ENCODE results near the gene FGFBP1.

Gene FGFBP1

GRCh38 chr4:15938640-15939039 is at the start of gene FGFBP1:
TSS of gene FGFBP1 (minus strand) at chr4:15938740. CDS start at chr4:15936632, 2,108 bp downstream.
- FAIRE-seq = no peak
- DNase-seq (ENCODE audit: insufficient read length, low spot score) = no peak

- FAIRE-seq = no peak
- DNase-seq (ENCODE audit: insufficient read length, low spot score) = no peak
These were observed 49.7 kb upstream of the FGFBP1 start for GRCh38 chr4:15988222-15988621.

- DNase-seq (ENCODE audit: insufficient read length, low spot score) (no peak), FAIRE-seq (no peak)
These were observed 48.4 kb upstream of the FGFBP1 start for GRCh38 chr4:15986907-15987306.

GRCh38 chr4:15983610-15984009 is 45.1 kb upstream of the FGFBP1 start:
- DNase-seq (ENCODE audit: insufficient read length, low spot score) (no peak), FAIRE-seq (no peak)

- FAIRE-seq (peak; percentile 59), DNase-seq (ENCODE audit: insufficient read length, low spot score) (no peak)
These were observed 44.4 kb upstream of the FGFBP1 start for GRCh38 chr4:15982842-15983524.

- DNase-seq (ENCODE audit: insufficient read length, low spot score) (no peak), FAIRE-seq (no peak)
These were observed 38.2 kb upstream of the FGFBP1 start for GRCh38 chr4:15976456-15977447.

DNA sequence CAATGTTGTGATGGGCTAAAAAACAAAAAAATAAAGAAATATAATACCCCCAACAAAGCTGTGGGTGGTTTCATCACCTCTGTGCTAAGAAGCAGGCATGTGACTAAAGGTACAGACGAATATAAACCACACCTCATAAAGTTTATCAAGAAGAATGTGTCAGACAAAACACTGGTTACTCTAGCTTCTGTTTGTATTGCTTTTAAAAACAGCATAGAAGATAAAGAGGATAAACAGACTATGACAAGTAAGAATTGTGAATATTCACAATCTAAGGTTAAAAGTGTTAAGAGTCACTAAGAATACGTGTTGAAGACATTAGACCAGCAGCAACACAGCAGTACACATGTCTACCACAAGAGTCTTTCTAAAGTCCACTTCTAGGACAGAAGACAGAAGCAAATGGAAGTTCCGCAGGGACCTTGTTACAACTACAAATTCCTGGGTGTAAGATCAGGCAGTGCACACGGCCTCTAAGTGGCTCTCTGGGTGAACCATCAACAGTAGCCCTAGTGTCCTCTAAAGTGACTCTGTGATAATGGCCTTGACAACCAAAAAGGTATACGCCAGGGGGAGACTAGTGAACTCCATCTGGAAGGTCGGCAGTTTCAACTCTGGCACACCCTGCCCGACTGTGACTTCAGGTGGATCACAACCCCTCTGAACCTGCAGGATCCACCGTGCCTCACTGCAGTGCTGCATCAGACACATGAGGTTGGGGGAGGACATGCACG is 32.7 kb upstream of the FGFBP1 start:
- FAIRE-seq = no peak
- no peak for DNase-seq (ENCODE audit: insufficient read length, low spot score)

DNA sequence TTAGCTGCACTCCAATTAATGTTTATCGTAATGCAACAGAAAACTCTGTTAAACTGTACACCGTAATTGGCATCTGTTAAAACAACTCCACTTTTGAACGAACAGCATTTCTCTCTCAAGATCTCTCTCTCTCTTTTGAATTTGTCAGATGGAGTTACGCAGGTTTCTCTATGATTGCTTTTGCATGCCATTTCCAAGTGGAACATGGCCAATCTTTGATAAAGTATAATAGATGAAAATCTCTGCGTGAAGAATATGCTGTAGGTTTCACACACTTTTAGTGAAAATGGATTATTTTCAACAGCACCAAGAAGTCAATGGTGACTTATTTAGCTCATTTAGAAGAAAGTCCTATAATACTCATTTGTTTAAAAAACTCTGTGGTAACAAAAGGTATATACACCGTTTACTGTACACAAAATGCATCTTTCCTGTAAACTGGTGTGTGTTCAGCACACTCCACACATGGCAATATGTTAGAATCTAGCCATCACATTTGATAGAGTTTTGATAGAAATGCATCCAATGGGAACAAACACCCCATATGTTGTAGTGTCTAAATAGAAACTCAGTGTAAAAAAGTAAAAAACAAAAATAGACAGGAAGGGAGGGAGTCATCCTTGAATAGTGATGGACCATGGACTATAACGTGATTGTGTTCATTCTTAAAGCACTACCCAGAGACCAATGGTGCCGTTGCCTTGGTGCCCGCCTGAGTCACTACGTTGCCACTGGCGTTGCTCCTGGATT is 30.2 kb upstream of the FGFBP1 start:
- DNase-seq (ENCODE audit: insufficient read length, low spot score) (no peak), FAIRE-seq (no peak)

DNA sequence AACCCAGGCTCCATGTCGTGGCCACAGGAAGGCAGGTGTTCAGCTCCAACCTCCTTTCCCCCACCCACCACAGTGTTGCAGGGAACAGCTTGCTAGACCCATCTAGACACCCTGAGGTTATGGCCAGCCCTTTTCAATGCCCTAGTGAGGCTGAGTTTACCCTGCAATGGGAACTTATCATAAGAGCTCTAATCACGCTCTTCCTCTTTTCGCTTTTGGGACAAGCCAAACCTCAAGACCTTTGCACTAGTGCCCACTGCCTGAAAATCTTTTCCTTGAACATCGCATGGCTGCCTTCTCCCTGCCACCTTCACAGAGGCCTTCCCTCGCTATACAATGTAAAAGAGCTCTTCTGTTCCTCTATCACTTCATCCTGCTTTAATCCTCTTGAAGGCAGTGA is 26.8 kb upstream of the FGFBP1 start:
- no peak for DNase-seq (ENCODE audit: insufficient read length, low spot score)
- no peak for FAIRE-seq

DNA sequence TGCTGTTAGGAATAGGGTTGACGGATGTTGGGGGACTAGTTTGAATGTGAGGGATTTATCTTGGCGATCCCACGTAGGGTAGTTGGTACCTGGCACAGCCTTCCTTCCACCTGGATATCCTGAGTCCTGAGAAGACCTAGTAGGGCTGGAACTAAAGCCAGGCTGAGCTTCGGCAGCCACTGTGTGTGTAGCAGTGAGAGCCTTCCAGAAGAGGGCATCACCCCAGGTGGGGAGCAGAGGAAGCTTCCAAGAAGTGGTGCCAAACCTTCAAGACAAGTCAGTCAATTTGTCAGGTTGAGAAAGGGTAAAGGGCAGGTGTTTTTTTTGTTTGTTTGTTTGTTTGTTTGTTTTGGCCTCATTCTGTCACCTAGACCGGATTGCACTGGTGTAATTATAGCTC is 25.6 kb upstream of the FGFBP1 start:
- DNase-seq (ENCODE audit: insufficient read length, low spot score) = no peak
- no peak for FAIRE-seq

DNA sequence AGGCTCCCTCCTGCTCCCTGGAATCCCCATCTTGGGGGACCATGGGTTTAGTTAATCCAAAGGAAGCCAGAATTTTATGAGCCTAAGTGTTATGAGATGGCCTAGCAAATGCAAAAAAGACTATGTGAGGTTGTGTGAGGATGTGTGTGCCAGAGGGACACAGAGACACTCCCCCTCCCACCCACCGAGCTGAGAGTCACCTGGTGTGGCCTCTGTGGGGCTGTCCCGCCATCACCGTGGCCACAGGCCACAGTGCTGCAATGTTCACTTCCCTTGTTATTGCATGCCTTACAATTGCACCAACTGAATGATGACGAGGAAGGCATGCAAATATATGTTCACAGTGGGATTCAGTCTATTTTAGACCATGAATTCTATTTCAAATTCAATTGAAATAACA is 25.0 kb upstream of the FGFBP1 start:
- DNase-seq (ENCODE audit: insufficient read length, low spot score) (no peak), FAIRE-seq (no peak)

- FAIRE-seq = peak; percentile 40
- peak; percentile 51 for DNase-seq (ENCODE audit: insufficient read length, low spot score)
These were observed 24.5 kb upstream of the FGFBP1 start, which contains the start of gene FGFBP2 for GRCh38 chr4:15963001-15963451. TSS of gene FGFBP2 (minus strand) at chr4:15963175. CDS start at chr4:15963129, 46 bp downstream.

DNA sequence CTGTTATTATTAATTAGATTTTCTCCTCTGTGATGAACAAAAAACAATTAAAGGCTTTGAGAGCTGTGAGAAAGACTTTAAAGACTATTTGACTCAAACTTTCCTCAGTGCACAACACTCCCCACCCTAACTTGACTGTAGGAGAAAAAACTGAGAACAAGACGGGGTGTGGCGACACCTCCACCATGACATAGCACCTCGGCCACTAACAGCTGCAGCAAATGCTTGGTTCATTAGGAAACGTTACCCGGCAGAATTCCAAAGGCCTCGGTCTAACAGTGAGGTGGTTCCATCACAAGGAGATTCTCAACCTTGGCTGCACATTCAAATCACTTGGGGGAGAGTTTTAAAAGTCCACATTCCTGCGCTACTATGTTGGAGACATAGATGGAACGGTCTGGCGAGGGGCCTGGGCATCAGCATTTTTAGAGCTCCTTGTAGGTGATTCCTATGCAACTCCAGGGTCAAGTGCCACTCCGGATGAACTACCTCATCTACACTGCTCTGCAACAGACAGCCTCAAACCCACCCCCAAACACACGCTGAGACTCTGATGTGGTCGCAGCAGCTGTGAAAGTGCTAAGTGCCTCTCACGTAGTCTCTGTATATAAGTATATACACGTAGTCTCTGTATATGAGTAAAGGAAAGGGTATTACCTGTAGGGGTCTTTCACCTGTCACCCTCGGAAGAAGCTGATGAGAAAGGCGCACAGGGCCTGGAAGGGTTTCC is 23.4 kb upstream of the FGFBP1 start:
- FAIRE-seq = no peak

GRCh38 chr4:15958562-15958961 is 20.0 kb upstream of the FGFBP1 start:
- FAIRE-seq (no peak), DNase-seq (ENCODE audit: insufficient read length, low spot score) (no peak)

More for the DNA sequence above, 23.4 kb upstream of the FGFBP1 start:
- no peak for DNase-seq (ENCODE audit: insufficient read length, low spot score)

GRCh38 chr4:15956179-15956850 is 17.8 kb upstream of the FGFBP1 start:
- peak; percentile 74 for DNase-seq (ENCODE audit: insufficient read length, low spot score)
- peak; percentile 87 for FAIRE-seq

DNA sequence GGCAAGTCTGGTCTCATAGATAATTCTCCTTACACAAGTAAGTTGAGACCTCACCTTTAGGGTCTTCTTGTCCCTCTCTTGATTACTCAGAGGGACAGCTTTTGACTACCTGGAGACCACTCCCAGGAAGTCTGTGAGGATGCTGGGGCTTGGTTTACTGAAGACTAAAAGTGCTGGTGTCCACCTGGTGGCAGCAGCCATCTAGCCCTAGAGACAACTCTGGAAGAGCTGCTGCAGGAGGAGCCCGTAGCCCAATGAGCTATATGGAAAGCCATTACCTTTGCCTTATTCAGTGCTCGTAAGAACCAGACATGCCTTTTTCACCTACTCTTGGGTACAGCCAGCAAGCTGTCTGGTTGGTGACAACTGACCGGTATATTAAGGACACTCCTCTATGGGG is 17.1 kb upstream of the FGFBP1 start:
- no peak for FAIRE-seq

GRCh38 chr4:15953625-15954024 is 15.1 kb upstream of the FGFBP1 start:
- no peak for DNase-seq (ENCODE audit: insufficient read length, low spot score)
- no peak for FAIRE-seq

More for the DNA sequence above, 17.1 kb upstream of the FGFBP1 start:
- DNase-seq (ENCODE audit: insufficient read length, low spot score) = no peak

GRCh38 chr4:15951781-15952180 is 13.2 kb upstream of the FGFBP1 start:
- DNase-seq (ENCODE audit: insufficient read length, low spot score) = no peak
- FAIRE-seq = no peak

DNA sequence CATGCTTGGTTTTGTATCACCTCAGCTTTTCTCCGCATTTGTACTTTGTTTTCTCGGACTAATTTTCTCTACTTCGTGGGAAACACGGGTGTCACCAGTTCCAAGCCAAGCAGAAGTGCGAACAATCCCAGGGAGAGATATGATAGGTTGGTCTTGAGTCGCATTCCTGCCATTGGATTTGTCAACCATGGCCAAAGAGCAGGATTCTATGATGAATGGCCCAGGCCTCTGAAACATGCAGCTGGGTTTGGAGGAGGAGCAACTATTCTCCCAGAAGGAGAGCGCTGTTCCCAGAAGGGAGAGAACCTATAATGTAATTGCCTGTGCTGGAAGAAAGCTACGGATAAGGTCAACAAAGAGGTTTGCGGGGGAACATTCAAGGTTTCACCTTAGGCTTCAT is 10.3 kb upstream of the FGFBP1 start:
- FAIRE-seq = no peak
- no peak for DNase-seq (ENCODE audit: insufficient read length, low spot score)
